ENCODE results near the gene SCN2B.
"Not testable (repeated sequence)": the region's sequence is repeated elsewhere in the genome, so short reads cannot be mapped to it uniquely, and the experiment has no call there.

SCN2B gene

DNA sequence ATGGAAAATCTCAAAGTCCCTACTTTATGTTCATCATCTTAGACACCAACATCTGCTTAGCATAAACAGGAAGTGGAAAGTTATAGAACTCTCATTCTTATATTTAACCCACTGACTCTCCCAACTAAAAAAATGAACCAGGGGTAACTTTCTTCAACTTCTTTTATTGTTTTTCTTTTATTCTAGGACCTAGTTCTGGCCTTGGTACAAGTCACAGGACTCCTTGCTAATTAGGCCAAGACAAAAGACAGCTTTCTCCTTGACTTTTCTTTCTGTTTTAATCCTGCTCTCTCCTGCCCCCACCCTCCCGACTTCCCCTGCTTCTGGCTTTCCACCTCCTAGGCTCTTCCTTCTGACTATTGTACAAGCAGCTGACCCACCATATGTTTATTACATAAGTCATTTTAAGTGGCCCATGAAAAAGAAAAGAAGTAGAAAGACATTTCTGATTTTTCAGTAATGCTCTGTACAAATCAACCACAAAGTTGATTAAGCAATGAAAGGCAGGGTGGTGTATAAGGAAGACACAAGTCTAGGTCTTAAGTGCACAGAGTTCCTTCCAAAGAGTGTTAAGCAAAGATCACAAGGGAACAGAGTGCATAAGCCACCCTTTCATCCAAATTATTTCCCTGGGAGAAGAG, 30.1 kb upstream of the SCN2B start:
- ATAC-seq (no peak), DNase-seq (no peak)

DNA sequence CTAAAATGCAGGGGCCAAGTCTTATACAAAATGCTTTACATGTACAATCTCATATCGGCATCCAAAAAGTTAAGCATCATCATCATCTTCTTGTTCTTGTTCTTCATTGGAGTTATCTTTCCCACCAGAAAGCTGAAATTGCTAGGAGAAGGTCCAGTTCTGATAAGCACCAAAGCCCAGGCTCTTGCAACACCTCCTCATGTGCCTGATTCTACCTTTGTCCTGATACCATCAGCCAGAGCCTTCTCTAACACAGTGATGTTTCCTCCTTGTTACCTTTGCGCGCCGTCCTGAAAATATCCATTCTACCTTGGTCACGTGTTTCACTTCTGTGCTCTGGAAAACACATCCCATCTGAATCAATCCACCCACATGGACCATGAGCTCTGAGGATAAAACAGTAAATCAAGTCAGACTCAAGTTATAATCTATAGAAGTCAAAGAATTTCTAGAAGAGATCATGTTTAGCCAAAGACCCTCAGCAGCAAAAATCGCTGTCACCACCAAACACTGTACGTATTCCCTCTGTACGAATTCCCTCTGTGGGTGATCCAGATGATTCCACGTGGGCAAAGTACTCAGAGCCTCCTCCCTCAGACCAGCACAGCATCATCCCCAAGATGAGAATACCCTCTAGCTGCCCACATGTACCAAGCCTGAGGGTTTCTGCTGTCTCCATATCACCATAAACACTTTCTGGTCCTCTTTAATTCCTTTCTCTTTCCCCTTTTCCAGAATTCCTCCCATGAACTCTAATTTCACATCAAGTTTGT, 29.4 kb upstream of the SCN2B start:
- ATAC-seq (no peak), DNase-seq (no peak)

DNA sequence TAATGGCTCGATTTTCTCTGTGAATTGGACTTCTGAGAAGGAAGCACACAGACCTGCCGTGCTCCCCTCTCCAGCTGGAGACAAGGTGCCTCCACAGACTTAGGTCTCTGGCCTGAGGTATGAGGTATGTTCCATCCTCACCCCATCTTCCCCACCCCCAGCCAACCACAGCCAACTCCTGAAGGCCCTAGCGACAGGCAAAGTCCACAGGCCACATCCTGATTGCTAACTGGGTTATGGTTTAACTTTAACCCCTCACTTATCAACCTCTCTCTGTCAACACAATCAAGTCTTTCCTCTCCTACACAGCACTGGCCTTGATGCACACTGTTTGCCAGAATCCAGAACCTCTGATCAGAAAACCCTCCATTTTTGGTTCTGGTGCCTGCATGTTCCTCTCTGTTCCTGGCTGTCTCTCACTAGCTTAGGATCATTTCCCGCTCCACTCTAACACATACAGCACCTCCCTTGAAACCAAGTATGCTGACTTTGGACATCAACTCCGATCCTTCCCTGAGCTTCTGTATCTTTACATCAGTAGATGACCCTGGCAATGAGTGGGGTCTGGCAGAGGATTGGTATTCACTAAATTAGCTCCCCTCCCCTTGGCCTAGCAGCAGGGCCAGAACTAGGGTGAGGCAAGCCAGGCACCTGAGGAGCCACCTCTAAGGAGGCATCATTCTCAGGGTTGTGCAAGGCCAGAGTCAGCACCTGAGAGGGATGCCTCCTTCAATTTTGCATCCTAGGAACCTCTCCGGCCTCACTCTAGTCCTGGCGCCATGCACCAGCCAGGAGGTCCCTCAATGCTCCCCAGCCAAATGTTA, 26.4 kb upstream of the SCN2B start:
- ATAC-seq, result peak; percentile 44
- peak; percentile 80 for DNase-seq

DNA sequence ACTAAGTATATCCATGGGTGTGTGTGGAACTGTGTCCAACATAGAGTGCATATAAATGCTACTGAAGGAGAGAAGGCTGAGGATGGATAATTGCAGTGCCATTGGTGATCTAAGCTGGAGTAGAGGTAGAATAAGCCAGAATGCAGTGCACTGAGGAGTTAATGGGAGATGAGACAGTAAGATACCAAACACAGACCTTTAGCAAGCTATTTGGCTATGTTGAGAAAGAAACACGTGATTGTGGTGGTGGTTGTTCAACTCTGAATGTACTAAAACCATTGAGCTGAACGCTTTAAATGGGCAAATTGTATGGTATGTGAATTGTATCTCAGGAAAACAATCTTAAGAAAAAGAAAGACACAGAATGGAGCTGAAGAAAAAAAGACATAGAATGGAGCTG, 25.5 kb upstream of the SCN2B start:
- ATAC-seq, result no peak

DNA sequence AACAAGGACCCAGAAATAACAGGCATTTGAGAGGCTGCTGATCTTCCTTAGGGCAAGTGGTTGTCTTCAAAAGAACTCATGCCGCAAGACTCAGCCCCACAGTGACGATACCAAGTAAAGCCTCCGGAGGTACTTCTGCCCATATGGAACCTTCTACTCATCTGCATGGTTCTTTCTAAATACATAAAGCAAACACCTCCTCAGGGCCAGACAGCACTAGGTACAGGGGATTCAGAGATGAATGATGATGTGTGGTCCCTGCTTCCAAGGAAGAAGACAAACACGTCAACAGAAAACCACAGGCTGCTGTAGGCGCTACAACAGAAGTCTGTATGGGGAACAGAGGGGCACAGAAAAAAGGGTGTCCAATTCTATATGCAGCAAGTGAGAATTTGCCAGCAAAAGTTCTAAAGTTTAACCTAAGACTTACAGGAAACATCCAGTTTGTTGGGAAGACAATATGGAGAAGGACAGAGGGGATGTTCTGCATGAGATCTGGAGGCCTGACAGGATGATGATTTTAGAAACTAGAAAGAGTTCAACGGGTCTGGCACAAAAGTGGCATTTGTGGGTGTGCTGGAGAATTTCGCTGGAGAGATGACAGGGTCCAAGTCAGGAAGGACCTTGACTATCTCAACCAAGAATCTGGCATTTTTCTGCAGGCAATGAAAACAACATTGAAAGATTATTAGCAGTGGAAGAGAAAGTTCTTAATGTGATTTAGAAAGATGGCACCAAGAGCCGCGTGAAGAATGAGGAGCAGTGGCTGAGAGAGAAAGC, 24.7 kb upstream of the SCN2B start:
- ATAC-seq (peak; percentile 88), DNase-seq (peak; percentile 64)

More for the DNA sequence above, 25.5 kb upstream of the SCN2B start:
- no peak for DNase-seq

DNA sequence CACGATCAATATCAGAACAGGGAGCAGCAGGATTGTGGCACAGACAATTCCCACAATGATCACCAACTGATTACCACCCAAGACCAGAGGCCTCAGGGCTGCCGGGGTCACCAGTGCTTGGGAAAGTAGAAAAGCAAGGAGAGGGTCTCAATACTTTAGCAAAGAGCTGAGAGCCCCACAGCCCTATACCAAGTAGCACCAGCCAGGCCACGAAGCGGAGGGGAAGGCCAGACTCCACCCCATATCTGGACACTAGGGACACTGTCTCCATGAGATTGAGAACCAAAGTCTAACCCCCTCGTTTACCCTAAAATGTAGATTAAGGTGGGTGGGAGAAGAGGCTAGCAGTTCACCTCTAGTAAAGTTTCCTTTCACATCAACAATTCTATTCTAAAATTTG, 24.1 kb upstream of the SCN2B start:
- no peak for DNase-seq
- ATAC-seq, result no peak

DNA sequence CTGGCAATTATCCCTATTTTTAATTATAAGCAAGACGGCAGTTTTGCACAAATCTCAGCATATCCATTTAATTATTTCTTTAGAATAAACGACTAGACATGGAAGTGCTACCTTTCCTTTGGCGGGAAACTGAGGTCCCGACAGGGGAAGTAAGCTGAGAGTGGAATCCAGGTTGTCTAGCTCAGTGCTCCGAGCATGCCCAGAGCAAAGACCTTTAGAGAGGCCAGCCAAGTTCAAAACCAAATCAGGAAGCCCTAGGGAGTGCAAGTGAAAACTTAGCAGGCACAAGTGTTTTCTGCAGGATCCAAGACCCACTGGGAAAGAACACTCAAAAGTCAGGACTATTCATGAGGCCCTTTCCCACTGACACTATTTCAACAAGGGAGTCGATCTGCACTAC, 22.7 kb upstream of the SCN2B start:
- no peak for DNase-seq
- no peak for ATAC-seq

DNA sequence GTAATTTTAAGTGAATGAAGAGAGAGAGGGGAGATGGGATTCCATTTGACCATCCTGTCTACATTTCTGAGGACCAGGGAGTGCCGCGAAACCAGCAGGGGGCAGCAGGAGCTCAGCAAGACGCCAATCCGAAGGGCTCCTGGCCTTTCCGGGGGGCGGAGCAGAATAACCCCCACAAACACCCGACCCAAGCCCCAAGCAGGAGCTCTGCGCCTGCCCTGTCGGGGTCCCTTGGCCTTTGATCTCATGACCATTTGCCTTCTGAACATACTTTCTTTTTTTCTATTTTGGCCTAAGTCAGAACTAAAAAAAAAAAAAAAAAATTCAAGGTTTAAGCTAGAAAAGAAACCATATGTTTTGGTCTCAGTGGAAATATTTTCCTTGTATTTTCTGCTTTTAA, 21.9 kb upstream of the SCN2B start:
- peak; percentile 26 for ATAC-seq
- DNase-seq, result peak; percentile 93

DNA sequence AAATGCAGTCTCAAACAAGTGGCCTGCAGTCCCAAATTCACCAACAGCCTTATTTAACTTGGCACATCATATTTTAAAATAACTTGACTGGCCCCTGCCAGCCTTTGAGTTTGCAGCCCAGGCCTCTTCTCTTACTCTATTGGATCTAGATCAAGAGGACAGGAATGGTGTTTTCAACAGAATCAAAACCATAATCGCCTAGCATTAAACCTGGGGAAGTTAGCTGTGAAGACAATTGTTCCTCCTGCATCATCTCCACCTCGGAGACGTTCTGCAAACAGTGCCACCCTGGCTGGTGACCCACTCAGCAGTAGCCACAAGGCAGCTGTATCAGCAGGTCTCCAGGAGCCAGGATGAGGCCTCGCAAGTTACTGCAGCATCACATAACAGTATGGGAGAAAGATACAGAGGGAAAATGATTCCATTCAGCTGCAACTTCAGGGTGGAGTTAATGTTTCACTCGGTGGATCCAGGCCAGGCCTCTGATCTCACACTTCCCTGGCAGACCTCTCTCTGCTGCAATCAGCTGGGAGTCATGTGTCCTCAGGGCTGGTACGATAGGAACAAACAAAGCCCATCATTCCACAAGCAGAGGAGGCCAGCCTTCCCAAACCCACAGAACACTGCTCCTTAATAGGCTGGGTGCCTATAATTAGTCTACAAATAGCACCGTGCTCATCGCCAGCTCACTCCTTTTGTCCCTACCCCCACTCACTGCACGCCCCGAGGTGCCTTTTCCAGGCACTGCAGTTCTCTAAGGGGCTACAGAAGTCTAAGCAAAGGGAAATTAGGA, 18.6 kb upstream of the SCN2B start:
- DNase-seq, result no peak
- ATAC-seq, result no peak

DNA sequence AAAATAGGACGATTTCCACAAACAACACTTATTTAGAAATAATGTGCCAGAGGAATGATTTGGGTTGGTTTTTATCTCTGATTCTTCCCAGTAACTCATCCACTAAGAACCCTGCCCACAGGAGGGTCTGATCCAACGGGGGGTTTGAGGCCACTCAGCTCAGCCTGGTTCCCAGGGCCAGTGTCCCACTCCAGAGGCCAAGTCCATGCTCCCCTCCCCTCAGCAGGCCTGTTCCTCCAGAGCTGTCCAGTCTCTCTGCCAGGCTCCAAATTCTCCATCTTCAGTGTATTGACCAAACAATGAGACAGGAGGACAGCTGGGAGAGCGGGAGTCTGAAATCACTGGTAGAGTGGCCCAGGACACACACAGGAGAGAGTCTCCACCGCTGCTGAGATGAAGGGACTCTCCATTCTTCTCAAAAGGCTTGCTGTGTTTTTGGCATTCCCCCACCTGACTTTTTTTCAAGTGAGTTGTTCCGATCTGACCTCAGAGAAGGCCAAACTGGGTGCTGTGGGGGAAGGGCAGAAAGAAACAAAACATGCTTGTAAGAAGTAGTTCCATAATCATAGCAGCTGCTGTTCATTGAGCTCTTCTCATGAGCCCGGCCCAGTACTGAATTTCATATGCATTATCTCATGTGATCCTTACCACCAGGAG, 17.6 kb upstream of the SCN2B start:
- ATAC-seq (no peak), DNase-seq (no peak)

DNA sequence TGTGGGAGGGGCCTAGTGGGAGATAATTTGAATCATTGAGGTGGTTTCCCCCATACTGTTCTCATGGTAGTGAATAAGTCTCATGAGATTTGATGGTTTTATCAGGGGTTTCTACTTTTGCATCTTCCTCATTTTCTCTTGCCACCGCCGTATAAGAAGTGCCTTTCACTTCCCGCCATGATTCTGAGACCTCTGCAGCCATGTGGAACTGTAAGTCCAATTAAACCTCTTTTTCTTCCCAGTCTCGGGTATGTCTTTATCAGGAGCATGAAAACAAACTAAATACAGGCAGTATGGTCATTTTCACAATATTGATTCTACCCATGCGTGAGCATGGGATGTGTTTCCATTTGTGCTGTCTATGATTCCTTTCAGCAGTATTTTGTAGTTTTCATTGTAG, 16.4 kb upstream of the SCN2B start:
- not testable (repeated sequence) for ATAC-seq

DNA sequence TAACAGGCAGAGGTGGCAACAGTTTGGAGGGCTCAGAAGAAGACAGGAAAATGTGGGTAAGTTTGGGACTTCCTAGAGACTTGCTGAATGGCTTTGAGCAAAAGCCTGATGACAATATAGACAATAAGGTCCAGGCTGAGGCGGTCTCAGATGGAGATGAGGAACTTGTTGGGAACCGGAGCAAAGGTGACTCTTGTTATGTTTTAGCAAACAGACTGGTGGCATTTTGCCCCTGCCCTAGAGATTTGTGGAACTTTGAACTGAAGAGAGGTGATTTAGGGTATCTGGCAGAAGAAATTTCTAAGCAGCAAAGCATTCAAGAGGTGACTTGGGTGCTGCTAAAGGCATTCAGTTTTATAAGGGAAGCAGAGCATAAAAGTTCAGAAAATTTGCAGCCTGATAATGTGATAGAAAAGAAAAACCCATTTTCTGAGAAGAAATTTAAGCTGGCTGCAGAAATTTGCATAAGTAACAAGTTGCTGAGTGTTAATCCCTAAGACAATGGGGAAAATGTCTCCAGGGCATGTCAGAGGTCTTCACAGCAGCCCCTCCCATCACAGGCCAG, 14.6 kb upstream of the SCN2B start:
- ATAC-seq, DNase-seq: not testable (repeated sequence)

More for the DNA sequence above, 16.4 kb upstream of the SCN2B start:
- DNase-seq, result not testable (repeated sequence)

DNA sequence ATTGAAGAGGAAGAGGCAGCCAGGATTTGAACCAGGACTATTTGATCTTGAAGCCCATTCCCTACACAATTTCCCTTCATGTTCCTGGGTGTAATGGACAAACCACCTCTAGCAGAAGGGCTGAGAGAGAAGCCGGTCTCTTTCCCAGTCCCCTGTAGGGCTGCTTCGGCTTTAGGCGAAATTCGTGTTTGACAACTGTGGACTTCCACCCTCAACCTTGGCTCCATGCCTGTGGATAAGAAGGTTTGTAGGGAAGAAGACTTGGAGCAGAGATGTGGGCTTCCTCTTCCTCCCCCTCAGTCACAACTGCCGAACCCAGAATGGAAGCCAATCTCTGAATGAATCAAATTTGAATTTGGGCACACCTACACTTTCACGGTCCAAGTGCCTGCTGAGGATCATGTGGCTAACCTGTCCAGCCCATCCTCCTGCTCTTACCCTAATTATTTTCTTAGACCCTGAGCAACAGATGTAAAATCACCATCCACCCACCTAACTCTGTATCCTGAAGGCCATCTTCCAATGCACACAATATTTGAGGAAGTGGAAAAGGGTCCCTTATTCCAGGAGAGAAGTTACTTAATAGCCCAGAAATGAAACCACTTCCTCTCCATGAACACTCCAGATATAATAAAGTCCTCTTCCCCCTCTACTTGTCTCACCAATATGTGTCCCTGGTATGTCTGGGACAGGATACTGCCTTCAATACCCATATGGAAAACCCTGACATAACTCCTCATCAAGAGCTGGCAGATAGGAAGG, 10.1 kb upstream of the SCN2B start:
- DNase-seq, result no peak

DNA sequence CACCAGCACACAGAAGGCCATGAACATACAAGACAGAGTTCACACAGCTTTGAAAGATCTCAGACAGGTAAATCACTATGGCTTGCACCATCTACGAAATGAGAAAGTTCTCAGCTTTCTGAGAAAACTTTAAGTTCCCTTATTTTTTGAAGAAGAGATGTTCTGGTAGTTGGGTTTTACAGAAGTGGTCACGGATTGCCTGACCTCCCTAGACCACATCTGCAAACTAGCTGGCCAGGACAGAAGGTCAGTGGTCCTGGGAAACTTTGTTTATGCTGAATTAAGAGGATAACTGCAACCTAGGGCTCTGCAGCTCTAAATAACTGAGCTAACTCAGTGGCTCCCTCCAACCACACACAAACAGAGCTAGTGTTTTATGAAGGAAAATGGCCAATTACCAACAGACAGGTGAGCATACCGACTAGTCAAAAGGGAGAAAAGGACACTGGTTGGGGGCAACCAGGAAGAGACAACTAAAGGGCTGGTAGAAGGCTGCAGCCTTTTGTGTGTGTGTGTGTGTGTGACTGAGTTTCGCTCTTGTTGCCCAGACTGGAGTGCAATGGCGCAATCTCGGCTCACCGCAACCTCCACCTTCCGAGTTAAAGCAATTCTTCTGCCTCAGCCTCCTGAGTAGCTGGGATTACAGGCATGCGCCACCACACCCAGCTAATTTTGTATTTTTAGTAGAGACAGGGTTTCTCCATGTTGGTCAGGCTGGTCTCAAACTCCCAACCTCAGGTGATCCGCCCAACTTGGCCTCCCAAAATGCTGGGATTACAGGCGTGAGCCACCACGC, 8.5 kb upstream of the SCN2B start:
- DNase-seq (no peak), ATAC-seq (no peak)

More for the DNA sequence above, 10.1 kb upstream of the SCN2B start:
- no peak for ATAC-seq

DNA sequence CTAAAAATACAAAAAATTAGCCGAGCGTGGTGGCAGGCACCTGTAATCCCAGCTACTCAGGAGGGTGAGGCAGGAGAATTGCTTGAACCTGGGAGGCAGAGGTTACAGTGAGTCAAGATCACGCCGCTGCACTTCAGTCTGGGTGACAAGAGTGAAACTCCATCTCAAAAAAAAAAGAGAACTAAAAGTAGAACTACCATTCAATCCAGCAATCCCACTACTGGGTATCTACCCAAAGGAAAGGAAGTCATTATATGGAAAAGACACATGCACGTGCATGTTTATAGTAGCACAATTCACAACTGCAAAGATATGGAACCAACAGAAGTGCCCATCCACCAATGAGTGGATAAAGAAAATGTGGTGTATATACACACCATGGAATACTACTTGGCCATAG, 7.3 kb upstream of the SCN2B start:
- ATAC-seq, DNase-seq: not testable (repeated sequence)

DNA sequence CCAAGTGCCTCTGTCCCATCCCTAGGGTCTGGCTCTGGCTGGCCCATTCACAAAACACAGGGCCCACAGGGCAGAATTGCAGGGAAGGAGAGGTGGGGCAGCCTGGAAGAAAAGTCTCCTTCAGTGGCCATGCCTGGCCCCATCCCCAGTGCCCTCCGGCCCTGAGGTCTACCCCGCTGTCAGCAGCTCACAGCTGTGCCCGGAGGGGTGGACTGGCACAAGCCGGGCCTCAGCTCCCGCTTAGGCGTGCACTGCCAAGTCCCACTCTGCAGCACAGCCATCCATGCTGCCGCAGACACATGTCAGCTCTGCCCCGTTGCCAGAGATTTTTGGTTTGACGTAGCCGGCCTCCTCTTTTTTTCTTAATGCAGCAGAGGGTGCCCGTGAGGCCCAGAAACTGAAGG, 3.9 kb upstream of the SCN2B start:
- ATAC-seq (no peak), DNase-seq (peak; percentile 15)

DNA sequence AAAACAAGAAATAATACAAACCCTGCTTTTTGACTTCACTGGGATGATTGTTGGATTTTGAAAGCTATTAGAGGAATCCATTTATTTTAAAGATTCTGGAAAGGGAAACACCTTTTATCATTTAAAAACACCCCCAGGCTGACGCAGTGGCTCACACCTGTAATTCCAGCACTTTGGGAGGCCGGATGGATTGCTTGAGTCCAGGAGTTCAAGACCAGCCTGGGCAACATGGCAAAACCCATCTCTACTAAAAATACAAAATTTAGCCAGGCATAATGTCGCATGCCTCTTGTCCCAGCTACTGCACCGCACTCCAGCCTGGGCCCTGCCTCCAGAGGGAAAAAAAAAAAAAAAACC, 317 bp upstream of the SCN2B start:
- ATAC-seq (no peak), DNase-seq (no peak)

DNA sequence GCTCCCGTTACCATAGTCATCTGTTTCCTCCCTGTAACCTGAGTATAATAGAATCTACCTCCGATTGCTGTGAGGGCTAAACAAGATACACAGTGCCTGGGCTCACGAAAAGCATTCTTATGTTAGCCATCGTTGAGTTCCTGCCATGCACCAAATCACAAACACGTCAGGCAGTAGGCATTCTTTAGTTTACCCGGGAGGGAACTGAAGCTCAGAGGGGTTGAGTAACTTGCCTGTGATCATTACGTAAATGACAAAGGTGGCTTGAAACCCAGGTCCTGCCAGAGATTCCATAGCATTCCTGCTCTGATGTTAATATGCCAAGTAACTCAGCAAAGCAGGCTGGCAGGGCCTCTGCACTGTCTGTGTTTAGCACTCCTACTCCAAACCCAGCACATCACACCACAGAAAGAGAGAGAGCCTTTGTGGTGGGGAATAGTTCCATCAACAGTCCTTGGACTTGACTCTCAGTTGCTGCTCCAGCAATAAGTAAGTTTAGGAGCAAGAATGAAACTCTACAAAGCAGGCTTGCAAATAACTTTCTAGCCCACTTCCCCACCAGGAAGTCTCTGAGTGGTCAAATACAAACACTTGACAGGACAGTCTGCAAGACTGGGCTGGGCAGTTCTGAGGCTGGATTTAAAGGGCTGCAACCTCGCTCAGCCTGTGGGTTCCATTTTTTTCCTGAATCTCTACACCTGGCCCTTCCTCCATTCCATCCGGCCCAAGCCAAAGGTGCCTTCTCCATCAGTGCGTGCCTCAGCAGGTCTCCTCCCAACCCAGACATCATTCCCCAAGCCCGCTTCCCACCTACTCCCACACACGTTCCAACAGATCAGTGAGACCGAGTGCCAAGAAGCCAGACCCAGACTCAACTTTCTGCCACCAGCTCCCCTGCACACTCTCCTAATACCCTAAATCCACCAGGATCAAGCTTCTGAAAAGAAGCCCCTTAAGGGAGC, 1.1 kb downstream of the SCN2B start:
- no peak for DNase-seq
- no peak for ATAC-seq

All from stimulated activated naive CD8-positive, alpha-beta T cell treated with anti-CD3 and anti-CD28 coated beads, Interleukin-15, Interleukin-2, amounts not matched to agents 100 U/mL and 50 U/mL, for 24 hours (primary cell).